HepG2 (cell line): Measurements from ENCODE around the gene PYURF.

Experiments used
- DPF2 ChIP-seq: sonication (generic); formaldehyde crosslinking; IDR thresholded peaks from 2 replicates; pipeline ENCODE4 v1.4.0; 2020; ENCODE audit warnings: mild to moderate bottlenecking, low read depth, missing genetic modification reagents, borderline replicate concordance
- MAZ ChIP-seq, 2 experiments: sonication (generic) in 1 of 2; formaldehyde crosslinking in 1 of 2; IDR thresholded peaks; 2 replicates each; pipeline versions ENCODE4 v1.5.0 to v1.6.1; 2012 to 2020; ENCODE audit warnings: low read depth in 2 of 2, mild to moderate bottlenecking in 2 of 2, borderline replicate concordance in 1 of 2, improper control_type of control experiment in 1 of 2, low read length in 1 of 2, missing genetic modification reagents in 1 of 2, moderate library complexity in 1 of 2
- MTERF4 ChIP-seq: sonication (generic); formaldehyde crosslinking; IDR thresholded peaks from 2 replicates; pipeline ENCODE4 v1.8.0; 2023; ENCODE audit warnings: mild to moderate bottlenecking, missing genetic modification reagents
- RCOR2 ChIP-seq: IDR thresholded peaks from 2 replicates; pipeline ENCODE4 v1.6.1; 2016; ENCODE audit warnings: missing biosample characterization, missing genetic modification reagents
- TARDBP ChIP-seq: sonication (generic); formaldehyde crosslinking; IDR thresholded peaks from 2 replicates; pipeline ENCODE4 v1.8.0; 2022; ENCODE audit warnings: mild to moderate bottlenecking, missing genetic modification reagents
- ZNF121 ChIP-seq: sonication (generic); formaldehyde crosslinking; IDR thresholded peaks from 2 replicates; pipeline ENCODE4 v1.5.0; 2020; ENCODE audit warnings: mild to moderate bottlenecking, missing genetic modification reagents
- ZNF263 ChIP-seq: sonication (generic); formaldehyde crosslinking; IDR thresholded peaks from 2 replicates; pipeline ENCODE4 v1.4.0; 2020; ENCODE audit warnings: missing genetic modification reagents

DNA sequence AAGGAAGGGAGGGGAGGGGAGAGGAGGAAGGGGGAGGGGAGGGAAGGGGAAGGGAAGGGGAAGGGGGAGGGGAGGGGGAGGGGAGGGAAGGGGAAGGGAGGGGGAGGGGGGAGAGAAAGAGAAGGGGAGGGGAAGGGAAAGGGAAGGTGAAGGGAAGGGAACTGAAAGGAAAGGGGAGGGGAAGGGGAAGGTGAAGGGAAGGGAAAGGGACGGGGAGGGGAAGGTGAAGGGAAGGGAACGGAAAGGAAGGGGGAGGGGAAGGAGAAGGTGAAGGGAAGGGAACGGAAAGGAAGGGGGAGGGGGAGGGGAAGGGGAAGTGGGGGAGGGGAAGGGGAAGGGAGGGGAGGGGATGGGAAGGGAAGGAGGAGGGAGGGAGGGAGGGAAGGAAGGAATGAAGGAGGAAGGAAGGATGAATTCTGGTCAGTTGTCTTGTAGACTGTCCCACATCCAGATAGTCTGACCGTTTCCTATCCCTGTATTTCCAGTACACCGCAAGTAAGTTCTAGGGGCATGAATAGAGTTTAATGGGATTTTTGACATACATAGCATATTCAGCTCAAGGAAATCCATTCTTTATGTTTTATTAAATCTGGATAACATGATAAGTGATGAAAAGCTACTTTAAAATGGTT is 46.2 kb downstream of the PYURF start:
- TF ChIP-seq DPF2 (no peak), TARDBP (no peak), ZNF121 (CRISPR knock-in tag) (no peak), MAZ (IDR thresholded peaks at IDR 0.05; ENCODE audit: borderline replicate concordance, low read depth, low read length) (no peak), MAZ (CRISPR knock-in tag; IDR thresholded peaks at IDR 0.05; ENCODE audit: low read depth) (no peak), RCOR2 (CRISPR knock-in tag) (no peak), ZNF263 (CRISPR knock-in tag) (no peak), MTERF4 (no peak)
